ENCODE data around the gene PVR.
"Not testable (repeated sequence)": the region's sequence is repeated elsewhere in the genome, so short reads cannot be mapped to it uniquely, and the experiment has no call there.

The PVR gene

GRCh38 chr19:44643605-44644401, at the start of gene PVR:
PVR (plus strand) TSS chr19:44643910; CDS start chr19:44644097, 187 bp downstream.
- peak; percentile 64 for DNase-seq (ENCODE audit: low spot score)

- no peak for DNase-seq (ENCODE audit: low spot score)
Measured at GRCh38 chr19:44596428-44597130, 47.1 kb upstream of the PVR start.

GRCh38 chr19:44597131-44597491, 46.6 kb upstream of the PVR start:
- no peak for DNase-seq (ENCODE audit: low spot score)

- DNase-seq (ENCODE audit: low spot score), result no peak
Measured at GRCh38 chr19:44598355-44598754, 45.4 kb upstream of the PVR start.

GRCh38 chr19:44598880-44599279, 44.8 kb upstream of the PVR start:
- DNase-seq (ENCODE audit: low spot score), result no peak

GRCh38 chr19:44600466-44600865, 43.2 kb upstream of the PVR start:
- no peak for DNase-seq (ENCODE audit: low spot score)

- no peak for DNase-seq (ENCODE audit: low spot score)
Measured at GRCh38 chr19:44602081-44602480, 41.6 kb upstream of the PVR start.

GRCh38 chr19:44603201-44603945, 40.3 kb upstream of the PVR start:
- no peak for DNase-seq (ENCODE audit: low spot score)

- DNase-seq (ENCODE audit: low spot score), result no peak
Measured at GRCh38 chr19:44604241-44604640, 39.5 kb upstream of the PVR start.

- DNase-seq (ENCODE audit: low spot score), result no peak
Measured at GRCh38 chr19:44605547-44605946, 38.2 kb upstream of the PVR start.

GRCh38 chr19:44607049-44607448, 36.7 kb upstream of the PVR start:
- DNase-seq (ENCODE audit: low spot score), result no peak

- DNase-seq (ENCODE audit: low spot score), result no peak
Measured at GRCh38 chr19:44607917-44608316, 35.8 kb upstream of the PVR start.

- DNase-seq (ENCODE audit: low spot score), result no peak
Measured at GRCh38 chr19:44608391-44608821, 35.3 kb upstream of the PVR start.

- DNase-seq (ENCODE audit: low spot score), result no peak
Measured at GRCh38 chr19:44609219-44609618, 34.5 kb upstream of the PVR start.

GRCh38 chr19:44610497-44610896, 33.2 kb upstream of the PVR start:
- DNase-seq (ENCODE audit: low spot score), result not testable (repeated sequence)

GRCh38 chr19:44611812-44612295, 31.9 kb upstream of the PVR start:
- no peak for DNase-seq (ENCODE audit: low spot score)

GRCh38 chr19:44613295-44614178, 30.2 kb upstream of the PVR start, which contains the start of gene IGSF23:
IGSF23 (plus strand) TSS chr19:44613563; CDS start chr19:44613646, 83 bp downstream.
- DNase-seq (ENCODE audit: low spot score), result no peak

GRCh38 chr19:44614313-44614712, 29.4 kb upstream of the PVR start:
- DNase-seq (ENCODE audit: low spot score), result no peak

GRCh38 chr19:44615863-44616247, 27.9 kb upstream of the PVR start:
- DNase-seq (ENCODE audit: low spot score), result no peak

- no peak for DNase-seq (ENCODE audit: low spot score)
Measured at GRCh38 chr19:44617110-44617880, 26.4 kb upstream of the PVR start.

Data from globus pallidus (tissue), 1 donor.